Measurements from ENCODE around the gene PTGFR.

GRCh38 chr1:78541479-78541878 is 50.7 kb downstream of the PTGFR start:
- no peak for TF ChIP-seq REST (IDR thresholded peaks at IDR 0.05; ENCODE audit: low read depth)
- no peak for TF ChIP-seq TCF12 (IDR thresholded peaks at IDR 0.05; ENCODE audit: low read depth)
- TF ChIP-seq CREB1 (IDR thresholded peaks at IDR 0.05; ENCODE audit: low read depth): no peak
- TF ChIP-seq TAF1 (IDR thresholded peaks at IDR 0.05; ENCODE audit: low read depth): no peak
- TF ChIP-seq, protein P1, sequence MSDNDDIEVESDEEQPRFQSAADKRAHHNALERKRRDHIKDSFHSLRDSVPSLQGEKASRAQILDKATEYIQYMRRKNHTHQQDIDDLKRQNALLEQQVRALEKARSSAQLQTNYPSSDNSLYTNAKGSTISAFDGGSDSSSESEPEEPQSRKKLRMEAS (IDR thresholded peaks at IDR 0.05): no peak
- no peak for TF ChIP-seq EP300 (IDR thresholded peaks at IDR 0.05; ENCODE audit: borderline replicate concordance)
- no peak for TF ChIP-seq CEBPB (IDR thresholded peaks at IDR 0.05)
- no peak for TF ChIP-seq YY1 (IDR thresholded peaks at IDR 0.05; ENCODE audit: low read depth)

Measured in Ishikawa (cell line).